Fibroblast of peridontal ligament (primary cell): ENCODE measurements around the gene KCND3.

Experiments used
- DNase-seq: peaks from one replicate; pipeline ENCODE4 v3.0.0-alpha.2; 2010; ENCODE audit errors: extremely low read depth

KCND3 gene

DNA sequence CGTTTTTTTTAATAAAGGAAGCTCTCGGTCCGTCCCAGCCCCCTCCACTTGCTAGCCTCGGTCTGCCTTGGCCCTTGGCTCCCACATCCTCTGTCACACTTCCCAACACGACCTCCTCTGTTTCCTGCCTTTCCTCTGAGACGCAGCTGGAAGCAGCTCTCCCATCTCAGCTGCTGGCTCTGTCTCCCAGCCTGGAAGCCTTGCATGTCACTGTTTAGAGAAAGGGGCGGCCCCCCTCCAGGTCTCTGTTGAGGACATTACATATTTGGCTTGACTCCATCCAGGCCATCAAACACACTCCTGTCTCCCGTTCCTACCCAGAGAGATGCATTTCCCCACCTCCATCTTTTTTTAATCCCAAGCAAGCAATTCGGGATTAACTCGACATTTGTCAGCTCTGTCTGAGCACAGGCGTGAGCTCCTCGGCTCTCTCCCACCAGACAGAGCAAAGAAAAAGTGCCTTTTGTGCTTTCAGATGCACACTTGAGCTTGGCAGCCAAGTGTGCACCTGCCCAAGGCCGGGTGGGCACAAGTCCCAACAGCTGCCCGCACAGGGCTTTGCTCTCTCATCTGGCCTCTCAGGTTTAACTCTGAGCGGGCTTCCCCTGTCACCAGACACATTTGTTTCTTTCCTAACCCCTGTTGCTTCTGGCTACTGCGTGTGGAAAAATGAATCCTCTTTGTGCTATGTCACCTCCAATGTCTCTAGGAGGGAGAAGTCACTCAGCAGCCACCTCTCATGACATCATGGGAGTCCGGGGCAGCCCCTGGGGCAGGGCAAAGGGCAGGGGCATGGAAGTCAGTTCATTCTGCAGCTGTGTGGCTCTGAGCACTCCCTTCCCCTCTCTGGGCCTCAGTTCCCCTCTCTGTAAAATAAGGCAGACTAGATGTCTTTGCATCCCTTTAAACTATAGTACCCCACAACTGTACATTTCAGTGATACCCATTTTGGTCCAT lies 108.3 kb downstream of the KCND3 start:
- no peak for DNase-seq

DNA sequence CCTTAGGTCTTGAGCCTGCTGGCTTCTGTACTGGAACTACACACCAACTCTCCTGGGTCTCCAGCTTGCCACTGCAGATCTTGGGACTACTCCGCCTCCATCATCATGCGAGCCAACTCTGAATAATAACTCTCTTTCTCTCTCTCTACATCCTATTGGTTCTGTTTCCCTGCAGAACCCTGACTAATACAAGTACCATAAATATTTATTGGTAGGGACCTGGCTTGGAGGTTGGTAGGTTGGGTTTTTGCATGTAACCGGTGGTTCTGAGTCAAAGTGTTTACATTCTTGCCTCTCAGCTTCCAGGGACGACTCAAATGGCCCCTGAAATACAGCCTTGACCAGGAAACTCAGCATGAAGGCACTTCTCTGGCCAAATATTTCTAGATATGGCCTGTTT lies 110.4 kb downstream of the KCND3 start:
- DNase-seq: peak; percentile 1

DNA sequence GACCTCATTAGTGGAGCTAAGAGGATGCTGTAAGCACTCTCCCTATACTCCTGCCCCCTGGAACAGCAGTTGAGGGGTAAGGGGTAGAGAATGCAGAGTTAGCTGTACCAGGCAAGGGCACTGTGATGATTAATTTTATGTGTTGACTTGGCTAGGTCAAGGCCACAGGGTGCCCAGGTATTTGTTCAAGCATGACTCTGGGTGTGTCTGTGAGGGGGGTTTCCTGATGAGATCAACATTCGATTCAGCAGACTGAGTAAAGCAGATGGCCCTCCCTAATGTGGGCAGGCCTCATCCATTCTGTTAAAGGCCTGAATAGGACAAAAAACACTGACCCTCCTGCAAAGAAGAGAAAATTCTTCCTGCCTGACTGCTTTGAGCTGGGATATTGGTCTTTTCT lies 110.8 kb downstream of the KCND3 start:
- no peak for DNase-seq

GRCh38 chr1:111878091-111878490 lies 111.4 kb downstream of the KCND3 start:
- no peak for DNase-seq

GRCh38 chr1:111876631-111877030 lies 112.8 kb downstream of the KCND3 start:
- DNase-seq: no peak

DNA sequence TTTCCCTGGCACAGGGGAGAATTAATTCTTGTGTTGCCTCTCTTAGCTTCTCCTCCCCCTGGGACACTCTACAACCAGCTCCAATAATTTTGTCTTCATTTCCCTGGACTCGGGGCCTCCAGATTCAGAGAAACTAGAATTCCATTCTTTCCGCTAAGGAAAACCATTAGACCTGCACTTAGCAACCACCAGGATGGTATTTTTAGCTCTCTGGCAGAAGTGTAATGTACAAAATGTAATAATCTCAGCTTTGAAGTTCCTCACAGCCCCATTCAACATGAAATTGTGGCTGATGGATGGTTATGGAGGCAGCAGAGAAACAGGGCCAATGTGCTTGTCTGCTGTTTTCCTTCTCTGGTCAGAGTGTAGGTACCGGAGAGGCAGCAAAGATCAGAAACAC lies 113.8 kb downstream of the KCND3 start:
- DNase-seq: no peak

DNA sequence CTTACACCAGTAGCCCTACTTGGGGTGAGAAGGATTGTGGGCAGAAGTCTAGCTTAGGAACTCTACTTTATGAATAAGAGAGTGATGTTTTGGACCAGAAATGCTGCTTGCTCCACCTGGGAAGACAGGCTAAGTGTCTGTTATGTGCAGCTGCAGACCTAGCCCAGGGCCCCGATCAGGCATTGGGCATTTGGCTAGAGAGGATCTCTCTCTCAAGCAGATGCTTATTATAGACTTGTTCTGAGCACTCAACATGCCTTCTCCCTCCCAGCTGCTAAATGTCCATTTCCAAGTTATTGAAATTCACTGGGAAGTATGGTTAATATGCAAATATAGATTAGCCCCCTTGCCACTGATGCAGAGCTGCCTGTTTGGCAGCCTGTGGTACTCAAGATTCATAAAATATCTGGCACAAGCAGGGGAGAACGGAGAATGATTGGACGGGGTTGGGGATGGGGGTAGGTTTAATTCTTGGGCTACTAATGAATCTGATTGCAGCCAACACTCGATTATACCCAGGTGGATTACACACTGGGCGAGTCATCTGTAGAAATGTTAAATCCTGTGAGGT lies 115.9 kb downstream of the KCND3 start:
- DNase-seq: no peak

GRCh38 chr1:111870181-111870580 lies 119.3 kb downstream of the KCND3 start:
- DNase-seq: no peak

- no peak for DNase-seq
These were observed 121.5 kb downstream of the KCND3 start for GRCh38 chr1:111867868-111868440.

- DNase-seq: no peak
These were observed 124.6 kb downstream of the KCND3 start for GRCh38 chr1:111864862-111865261.

DNA sequence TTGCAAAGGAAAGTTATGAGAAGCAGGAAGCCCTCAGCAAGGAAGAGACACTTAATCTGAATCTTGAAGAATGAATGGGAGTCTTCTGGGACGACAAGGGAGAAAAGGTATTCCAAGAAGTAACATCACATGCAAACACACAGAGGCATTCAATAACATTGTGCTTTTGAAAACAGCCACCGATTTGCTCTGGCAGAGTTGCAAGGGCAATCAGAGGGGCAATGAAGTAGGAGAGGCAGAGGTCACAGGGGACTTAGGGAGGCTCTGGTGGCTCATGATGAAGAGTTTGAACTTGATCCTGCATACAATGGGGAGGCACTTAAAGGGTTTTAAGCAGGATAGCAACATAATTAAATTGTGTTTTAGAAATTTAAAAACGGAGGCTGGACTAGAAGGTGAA lies 126.1 kb downstream of the KCND3 start:
- DNase-seq: no peak

DNA sequence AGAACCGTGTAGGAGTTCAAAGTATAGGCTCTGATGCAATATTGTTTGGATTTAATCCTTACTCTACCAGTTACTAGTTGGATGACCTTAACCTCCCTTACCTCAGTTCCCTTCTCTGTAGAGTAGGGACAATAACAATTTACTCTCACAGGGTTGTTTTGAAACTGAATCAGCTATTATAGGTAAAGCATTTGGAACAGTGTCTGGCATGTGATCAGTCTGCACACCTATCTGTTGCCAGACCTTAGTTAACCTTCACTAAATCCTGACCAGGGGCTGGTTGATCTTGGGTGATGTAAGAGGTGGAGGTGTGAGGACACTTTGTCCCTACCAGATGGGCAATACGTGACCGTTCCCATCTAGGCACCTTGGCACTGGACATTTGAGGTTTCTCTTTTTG lies 126.9 kb downstream of the KCND3 start:
- DNase-seq: no peak

DNA sequence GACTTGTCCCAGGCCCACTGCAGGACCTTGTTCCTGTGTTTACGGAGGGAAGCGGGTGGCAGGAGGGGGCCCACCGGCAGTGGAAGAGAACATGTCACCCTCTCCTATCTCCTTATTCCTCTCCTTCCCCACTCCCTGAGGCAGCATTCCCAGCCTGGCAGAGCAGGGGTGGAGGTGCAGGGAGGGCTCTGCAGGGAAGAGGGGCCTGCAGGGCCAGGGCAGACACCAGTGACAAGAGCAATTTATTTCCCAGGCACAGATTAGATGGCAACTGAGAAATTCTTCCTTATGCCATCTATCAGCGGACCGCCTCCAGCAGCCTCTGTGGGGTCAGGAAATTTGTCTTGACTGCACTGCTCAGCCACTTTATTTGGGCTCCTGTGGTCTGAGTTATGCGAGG lies 127.9 kb downstream of the KCND3 start:
- no peak for DNase-seq

GRCh38 chr1:111857194-111857651 lies 132.2 kb downstream of the KCND3 start:
- no peak for DNase-seq

DNA sequence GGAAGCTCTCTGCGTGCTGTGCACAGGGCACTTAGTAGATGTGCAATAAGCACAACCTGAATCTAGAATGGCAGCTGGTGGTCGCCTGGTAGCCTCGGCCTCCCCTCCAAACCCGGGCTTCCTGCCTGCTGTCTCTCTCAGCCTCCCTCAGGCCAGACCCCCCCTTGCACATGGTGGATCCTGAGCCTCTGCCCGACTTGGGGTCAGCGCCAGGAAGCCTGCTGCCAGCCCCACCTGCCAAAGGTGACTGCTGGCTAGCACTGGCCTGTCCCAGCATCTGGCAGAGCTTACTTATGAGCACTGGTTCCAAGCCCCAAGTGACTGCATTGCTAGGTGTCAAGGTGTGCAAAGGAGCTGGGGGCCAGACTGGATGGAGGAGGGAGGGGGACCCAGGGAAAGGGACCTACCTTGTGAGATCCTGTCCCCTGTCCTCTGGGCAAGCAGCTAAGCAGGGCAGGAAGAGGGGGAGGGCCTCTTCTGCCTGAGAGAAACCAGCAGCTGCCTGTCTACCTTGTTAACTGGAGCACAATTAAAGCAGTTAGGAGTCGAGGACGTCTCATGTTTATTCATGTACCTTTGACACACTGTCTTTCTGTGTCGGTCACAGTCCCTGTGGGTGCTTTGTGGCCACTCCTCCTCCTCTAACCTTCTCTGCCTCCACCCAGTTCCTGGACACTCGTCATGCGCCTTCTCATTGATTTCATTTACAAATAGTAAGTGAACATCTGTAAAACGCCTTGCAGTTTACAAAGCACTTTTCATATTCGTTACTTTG lies 132.9 kb downstream of the KCND3 start:
- no peak for DNase-seq

- no peak for DNase-seq
These were observed 134.2 kb downstream of the KCND3 start for GRCh38 chr1:111855260-111855659.

DNA sequence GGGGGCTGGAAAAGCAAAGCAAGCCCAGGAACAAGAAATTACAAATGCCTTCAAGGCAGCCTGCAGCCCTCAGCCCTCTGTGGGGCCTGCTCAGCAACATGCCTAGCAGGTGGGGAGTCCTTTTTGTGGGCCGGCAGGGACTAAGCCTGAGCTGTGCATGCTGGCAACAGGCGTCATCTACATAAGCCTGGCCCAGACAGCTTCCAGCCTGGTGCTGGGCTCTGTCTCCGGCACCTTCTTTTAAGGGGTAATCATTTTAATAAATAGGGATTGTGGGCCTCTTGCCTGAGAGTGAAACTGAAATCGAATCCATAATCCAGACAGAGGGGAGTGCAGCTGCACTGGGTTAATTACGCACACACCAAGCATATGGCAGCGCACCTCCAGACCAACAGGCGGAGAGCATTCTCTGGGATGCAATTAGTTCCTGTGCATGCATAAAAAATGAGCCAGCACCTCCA lies 137.2 kb downstream of the KCND3 start:
- no peak for DNase-seq

DNA sequence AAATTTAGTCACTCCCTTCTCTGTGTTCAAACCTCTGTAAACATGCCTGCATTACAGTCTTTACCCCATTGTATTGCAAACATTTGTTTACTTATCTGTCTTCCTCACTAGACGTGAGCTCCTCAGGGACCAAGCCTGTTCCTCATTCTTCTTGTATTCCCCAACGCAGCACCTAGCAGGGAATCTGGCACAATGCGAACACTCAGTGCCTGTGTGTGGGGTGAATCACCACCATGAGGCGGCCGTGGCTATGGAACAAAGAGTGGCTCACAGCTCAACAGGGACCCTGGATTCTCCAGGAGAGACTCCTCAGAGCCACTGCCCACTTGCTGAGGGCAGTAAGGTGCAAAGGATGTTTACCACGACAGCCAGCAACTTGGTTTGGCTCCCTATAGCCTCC lies 137.9 kb downstream of the KCND3 start:
- DNase-seq: no peak

GRCh38 chr1:111850109-111850508 lies 139.4 kb downstream of the KCND3 start:
- DNase-seq: no peak

DNA sequence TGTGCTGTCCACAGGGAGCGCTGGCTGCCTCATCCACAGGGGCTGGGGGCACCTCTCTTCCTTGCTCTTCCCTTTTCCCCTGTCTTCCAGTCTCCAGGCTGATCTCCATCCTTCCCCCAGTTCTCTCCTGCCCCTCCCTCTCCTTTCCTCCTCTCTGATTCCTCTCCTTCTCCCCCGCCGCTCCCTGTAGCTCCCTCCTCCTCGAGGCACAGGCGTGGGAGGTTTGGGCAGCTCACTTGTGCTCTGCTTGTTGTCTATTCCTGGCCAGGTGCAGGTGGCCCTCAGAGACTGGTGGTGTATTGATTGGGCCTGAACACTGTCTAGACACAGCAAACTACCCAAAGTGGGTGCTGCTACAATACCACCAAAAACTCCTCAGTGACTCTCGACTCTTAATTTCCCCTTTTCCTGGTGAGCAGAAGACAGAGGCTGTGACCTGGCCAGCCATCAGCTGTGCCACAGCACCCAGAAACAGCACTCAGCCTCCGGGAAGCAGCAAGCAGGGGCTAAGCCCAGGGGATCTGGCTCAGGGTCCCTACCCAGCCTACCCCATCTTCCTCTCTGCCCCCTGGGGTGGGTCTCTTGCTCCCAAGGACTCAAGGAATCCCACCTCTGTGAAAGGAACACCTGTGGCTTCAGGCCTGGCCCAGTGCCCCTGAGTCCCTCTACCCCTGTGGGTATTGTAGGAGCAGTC lies 140.5 kb downstream of the KCND3 start:
- no peak for DNase-seq

DNA sequence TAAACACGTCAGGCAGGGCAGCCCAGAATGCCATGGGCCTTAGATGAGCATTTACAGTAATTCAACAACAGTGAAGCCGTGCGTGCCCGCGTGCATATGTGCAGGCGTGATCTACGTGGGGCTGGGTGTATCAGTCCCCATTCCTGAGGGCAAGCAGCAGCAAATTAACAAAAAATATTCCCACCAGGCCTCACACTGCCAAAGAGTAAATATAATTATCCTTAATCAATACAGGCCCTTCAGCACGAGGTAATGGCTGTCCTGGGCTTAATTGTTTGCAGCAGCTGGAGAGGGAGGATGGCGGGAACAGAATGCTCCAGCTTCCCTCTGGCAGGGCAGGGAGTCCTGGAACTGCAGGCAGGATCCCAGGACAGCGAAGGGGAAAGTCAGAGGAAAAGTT lies 142.0 kb downstream of the KCND3 start:
- no peak for DNase-seq
